GM12878 (cell line): ENCODE results near the gene RIC1. TPM values are rescaled to one million over a fixed set of nuclear protein-coding genes. Genes with fewer than 3 reads are reported as not detected.

ENCODE experiments used
- ATAC-seq: fragments of 200-7000 bp; cut with Tn5 transposase; 3 replicates; pipeline ENCODE4 v1.9.1; 2020; ENCODE audit warnings: mild to moderate bottlenecking, moderate library complexity
- BruUV-seq: library from RNA; stranded (reverse); fragments of 400-500 nt; replicated peaks from 2 replicates; lab custom pipeline; 2021; lab: Mats Ljungman, UMichigan
- CTCF ChIA-PET: fragments of 300-600 bp; sonication (Branson Sonifier 250); formaldehyde crosslinking; extraction: SDS; loops from one replicate; lab custom pipeline; 2021; ENCODE audit warnings: inconsistent platforms; lab: Yijun Ruan, JAX
- POLR2A ChIA-PET: fragments of 350-600 bp; formaldehyde crosslinking; extraction: SDS; loops from one replicate; lab custom pipeline; 2021; ENCODE audit warnings: inconsistent platforms; lab: Charles Lee
- RAD21 ChIA-PET: fragments of 300-600 bp; sonication (Branson Sonifier 250); formaldehyde crosslinking; loops from one replicate; lab custom pipeline; 2023; ENCODE audit warnings: antibody characterized with exemption; ENCODE audit not compliant: unreplicated experiment; lab: Charles Lee
- SMC1A ChIA-PET: fragments of 300-600 bp; sonication (Branson Sonifier 250); formaldehyde crosslinking; loops from one replicate; lab custom pipeline; 2023; ENCODE audit not compliant: unreplicated experiment, uncharacterized antibody; lab: Charles Lee
- DNase-seq: peaks from one replicate; pipeline ENCODE4 v3.0.0-alpha.2; 2011; ENCODE audit warnings: low read depth, low spot score
- FAIRE-seq: peaks from 3 replicates; lab custom pipeline; 2011; peaks lifted over from hg19 to GRCh38; lab: Jason Lieb, UNC
- H2AFZ ChIP-seq: 2 replicates; pipeline ENCODE4 v1.6.0; 2011; ENCODE audit warnings: low read depth, low read length, control low read depth; ENCODE audit not compliant: control insufficient read depth
- H3K27ac ChIP-seq: 2 replicates; pipeline ENCODE4 v1.5.1; 2011; ENCODE audit warnings: control low read depth; ENCODE audit not compliant: control insufficient read depth, insufficient read depth
- H3K27me3 ChIP-seq, 2 experiments: replicated peaks in 1 of 2; 2 replicates each; pipeline versions ENCODE4 v1.6.0 to v1.6.1; 2011; ENCODE audit warnings: low read length in 1 of 2; ENCODE audit not compliant: control insufficient read depth in 2 of 2, insufficient read depth in 2 of 2
- H3K36me3 ChIP-seq, 2 experiments: 2 replicates each; pipeline ENCODE4 v1.5.1; 2011; ENCODE audit warnings: low read length in 1 of 2; ENCODE audit not compliant: control insufficient read depth in 2 of 2, insufficient read depth in 2 of 2
- H3K4me1 ChIP-seq: 2 replicates; pipeline ENCODE4 v1.6.1; 2011; ENCODE audit warnings: mild to moderate bottlenecking, low read length, moderate library complexity, mixed read lengths; ENCODE audit not compliant: control insufficient read depth, insufficient read depth
- H3K4me2 ChIP-seq: 2 replicates; pipeline ENCODE4 v1.6.0; 2011; ENCODE audit warnings: control low read depth; ENCODE audit not compliant: control insufficient read depth, insufficient read depth
- H3K4me3 ChIP-seq: fragments of 200-600 bp; sonication (generic); 2 replicates; pipeline ENCODE4 v1.5.1; 2016
- H3K79me2 ChIP-seq: 2 replicates; pipeline ENCODE4 v1.6.0; 2011; ENCODE audit warnings: low read length; ENCODE audit not compliant: control insufficient read depth, insufficient read depth
- H3K9ac ChIP-seq: 2 replicates; pipeline ENCODE4 v1.8.0; 2011; ENCODE audit warnings: low read length, control low read depth, mixed read lengths; ENCODE audit not compliant: control insufficient read depth, insufficient read depth
- H3K9me3 ChIP-seq: replicated peaks from 3 replicates; pipeline ENCODE4 v1.5.1; 2011; ENCODE audit warnings: mild to moderate bottlenecking, low read length; ENCODE audit not compliant: control insufficient read depth, insufficient read depth
- H4K20me1 ChIP-seq: 2 replicates; pipeline ENCODE4 v1.6.0; 2011; ENCODE audit not compliant: control insufficient read depth, insufficient read depth
- BACH1 ChIP-seq: fragments of 450-650 bp; IDR thresholded peaks from 2 replicates; pipeline ENCODE4 v1.6.1; 2017; ENCODE audit warnings: mild to moderate bottlenecking, borderline replicate concordance
- BCL11A ChIP-seq: IDR thresholded peaks from 2 replicates; pipeline ENCODE4 v1.6.1; 2011; ENCODE audit warnings: low read depth, low read length
- BMI1 ChIP-seq: fragments of 450-650 bp; IDR thresholded peaks from 2 replicates; pipeline ENCODE4 v1.6.1; 2016; ENCODE audit warnings: mild to moderate bottlenecking, moderate library complexity, borderline replicate concordance
- CREM ChIP-seq: IDR thresholded peaks from 2 replicates; pipeline ENCODE4 v1.6.1; 2014; ENCODE audit warnings: antibody characterized with exemption, low read depth
- FOS ChIP-seq: IDR thresholded peaks from 3 replicates; pipeline ENCODE4 v1.6.1; 2011; ENCODE audit warnings: borderline replicate concordance; ENCODE audit not compliant: insufficient read length; ENCODE audit errors: extremely low read depth
- LARP7 ChIP-seq: fragments of 450-650 bp; IDR thresholded peaks from 2 replicates; pipeline ENCODE4 v1.6.1; 2017; ENCODE audit warnings: mild to moderate bottlenecking
- MEF2A ChIP-seq: IDR thresholded peaks from 2 replicates; pipeline ENCODE4 v1.6.1; 2011; ENCODE audit warnings: low read depth, mild to moderate bottlenecking, low read length, moderate library complexity; ENCODE audit not compliant: insufficient read depth
- NFIC ChIP-seq: IDR thresholded peaks from 2 replicates; pipeline ENCODE4 v1.6.1; 2012; ENCODE audit warnings: low read depth, mild to moderate bottlenecking, inconsistent platforms, low read length, moderate library complexity
- RUNX3 ChIP-seq: IDR thresholded peaks from 2 replicates; pipeline ENCODE4 v1.6.1; 2012; ENCODE audit warnings: low read length, inconsistent platforms
- TAF1 ChIP-seq: IDR thresholded peaks from 2 replicates; pipeline ENCODE4 v1.6.1; 2011; ENCODE audit warnings: mild to moderate bottlenecking, low read depth, low read length, borderline replicate concordance
- TCF3 ChIP-seq: IDR thresholded peaks from 2 replicates; pipeline ENCODE4 v1.6.1; 2012; ENCODE audit warnings: low read depth, mild to moderate bottlenecking, low read length, borderline replicate concordance; ENCODE audit not compliant: insufficient read depth
- TCF7 ChIP-seq: IDR thresholded peaks from 2 replicates; pipeline ENCODE4 v1.6.1; 2014; ENCODE audit warnings: antibody characterized with exemption, borderline replicate concordance
- WGBS: methylation state at CpG from one replicate; pipeline ENCODE4 v1.1.6; 2016; ENCODE audit warnings: low lambda C conversion rate; ENCODE audit not compliant: insufficient replicate concordance, insufficient coverage; ENCODE audit errors: missing lambda C conversion rate; 5-methylcytosine and 5-hydroxymethylcytosine counted together
- in situ Hi-C: fragments of 300-500 bp; cut with MboI; formaldehyde crosslinking; loops from 9 replicates; pipeline ENCODE4 v1.14.3; 2018; ENCODE audit warnings: mixed read lengths
- intact Hi-C: fragments of 100-400 bp; cut with micrococcal nuclease; formaldehyde crosslinking; loops from one replicate; pipeline ENCODE4 v1.14.2; 2022; ENCODE audit not compliant: unreplicated experiment
- polyA plus RNA-seq, 11 experiments: library from polyadenylated mRNA; depleted of rRNA in 4 of 11; unstranded in 6 of 11; stranded (reverse) in 5 of 11; fragments of >200 nt; fragmentation: Nextera tagmentation in 4 of 11; fragmentation: Illumina TruSeq in 1 of 11; extraction: Ambion mirVana in 4 of 11; extraction: Trizol in 1 of 11; gene quantifications; 1 replicate in 1 of 11; 2 replicates in 10 of 11; pipeline versions ENCODE4 v1.2.1 to v1.2.3, GENCODE V29; 2011 to 2016; ENCODE audit warnings: inconsistent platforms in 2 of 11, missing spikeins in 2 of 11, low read depth in 1 of 11
- total RNA-seq, 4 experiments: library from RNA; depleted of rRNA in 3 of 4; stranded (reverse); fragments of >200 nt in 3 of 4; fragmentation: Illumina TruSeq in 1 of 4; extraction: Trizol in 1 of 4; gene quantifications; 2 replicates each; pipeline versions ENCODE4 v1.2.1 to v1.2.3, GENCODE V29; 2013 to 2021
- TF ChIP-seq, protein P1 (sequence below): IDR thresholded peaks from 2 replicates; pipeline ENCODE4 v1.6.1; 2012; ENCODE audit warnings: mild to moderate bottlenecking, low read depth, low read length
- TF ChIP-seq, protein P2 (sequence below): IDR thresholded peaks from 2 replicates; pipeline ENCODE4 v1.6.1; 2011; ENCODE audit warnings: mild to moderate bottlenecking, low read depth, low read length, moderate library complexity; ENCODE audit not compliant: insufficient replicate concordance
- TF ChIP-seq, protein P3 (sequence below): IDR thresholded peaks from 2 replicates; pipeline ENCODE4 v1.6.1; 2012; ENCODE audit warnings: low read length, inconsistent platforms

RIC1 gene
- total and polyA plus RNA-seq, 10 of the 15 experiments (the other 5 are each of a cell fraction or from before 2014, with no cell fraction given): 6.2 to 59.8 (median 33.3) TPM

DNA sequence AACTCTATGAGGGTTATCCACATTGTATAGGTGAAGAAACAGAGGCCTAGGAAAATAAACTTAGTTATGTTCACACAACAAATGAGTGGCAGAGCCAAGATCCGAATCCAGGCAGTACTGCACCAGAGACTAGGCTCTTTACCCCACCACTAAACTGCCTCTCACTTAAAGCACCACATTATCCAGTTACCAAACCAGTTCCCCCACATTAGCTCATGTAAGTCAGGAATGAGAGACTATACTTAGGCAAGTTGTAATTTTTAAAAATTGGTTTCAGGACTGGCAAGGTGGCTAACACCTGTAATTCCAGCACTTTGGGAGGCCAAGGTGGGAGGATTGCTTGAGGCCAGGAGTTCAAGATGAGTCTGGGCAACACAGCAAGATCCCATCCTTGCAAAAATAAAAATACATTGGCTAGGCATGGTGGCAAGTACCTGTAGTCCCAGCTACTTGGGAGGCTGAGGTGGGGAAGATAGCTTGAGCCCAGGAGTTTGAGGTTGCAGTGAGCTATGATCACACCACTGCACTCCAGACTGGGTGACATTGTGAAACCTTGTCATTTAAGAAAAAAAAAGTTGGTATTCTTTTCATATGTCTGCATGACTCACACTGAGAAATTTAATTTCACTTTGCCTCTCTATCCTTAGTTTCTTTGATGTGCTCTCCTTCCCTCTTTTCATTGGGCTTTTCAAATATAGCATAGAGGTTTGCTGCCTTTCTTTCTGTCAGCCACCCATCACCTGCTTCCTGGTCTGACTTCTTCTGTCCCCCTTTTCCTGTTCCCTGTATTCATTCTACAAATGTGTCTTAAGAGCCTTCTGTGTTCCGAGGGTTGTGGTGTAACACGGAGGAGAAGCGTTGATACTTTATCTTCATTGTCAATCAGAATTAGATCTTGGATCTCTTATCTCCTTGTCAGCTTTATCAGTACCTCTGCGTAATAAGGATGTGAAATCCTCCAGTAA is 139.3 kb downstream of the RIC1 start:
- Histone ChIP-seq H2AFZ (no peak overlapping the region), H3K36me3 (peaks cover 11 to 66% of the 10 kb centered on the region in 2 experiments), H3K27ac (peak overlapping the region; percentile 66), H3K4me3 (no peak overlapping the region), H3K4me2 (peak overlapping the region; percentile 50), H3K79me2 (no peaks in the 10 kb centered on the region), H3K4me1 (peaks cover 28% of the 10 kb centered on the region), H3K9ac (no peak overlapping the region), H4K20me1 (no peaks in the 10 kb centered on the region), H3K9me3 (no peaks in the 10 kb centered on the region; the same call in 1 of the 3 replicates), H3K27me3 (no peaks in the 10 kb centered on the region)
- intact Hi-C loops (no loop called here), in situ Hi-C loops (no loop called here)
- ATAC-seq (peak; percentile 88), FAIRE-seq (peak; percentile 31), DNase-seq (peak; percentile 66)
- WGBS: 61% methylated on average over 5 of the region's 5 CpGs
- BruUV-seq: no TSS peak
- SMC1A ChIA-PET: interaction anchor here (0.8 to 1.8 kb wide), 7 partner anchors 10 to 84 kb away, joined by 3 to 6 read pairs (median 3); partner anchors contain the start of gene ERMP1
- POLR2A ChIA-PET: interaction anchor here (0.6 to 0.7 kb wide), 2 partner anchors 31 to 50 kb away, joined by 3 read pairs; no protein-coding TSS in a partner anchor
- RAD21 ChIA-PET: interaction anchor here (0.9 kb wide), 1 partner anchor 283 kb away, joined by 3 read pairs; no protein-coding TSS in a partner anchor
- CTCF ChIA-PET: interaction anchor here (0.6 to 2.2 kb wide), 2 partner anchors 12 to 390 kb away, joined by 3 to 5 read pairs; no protein-coding TSS in a partner anchor
- TF ChIP-seq NFIC: peak; percentile 55
- TF ChIP-seq, protein P1, sequence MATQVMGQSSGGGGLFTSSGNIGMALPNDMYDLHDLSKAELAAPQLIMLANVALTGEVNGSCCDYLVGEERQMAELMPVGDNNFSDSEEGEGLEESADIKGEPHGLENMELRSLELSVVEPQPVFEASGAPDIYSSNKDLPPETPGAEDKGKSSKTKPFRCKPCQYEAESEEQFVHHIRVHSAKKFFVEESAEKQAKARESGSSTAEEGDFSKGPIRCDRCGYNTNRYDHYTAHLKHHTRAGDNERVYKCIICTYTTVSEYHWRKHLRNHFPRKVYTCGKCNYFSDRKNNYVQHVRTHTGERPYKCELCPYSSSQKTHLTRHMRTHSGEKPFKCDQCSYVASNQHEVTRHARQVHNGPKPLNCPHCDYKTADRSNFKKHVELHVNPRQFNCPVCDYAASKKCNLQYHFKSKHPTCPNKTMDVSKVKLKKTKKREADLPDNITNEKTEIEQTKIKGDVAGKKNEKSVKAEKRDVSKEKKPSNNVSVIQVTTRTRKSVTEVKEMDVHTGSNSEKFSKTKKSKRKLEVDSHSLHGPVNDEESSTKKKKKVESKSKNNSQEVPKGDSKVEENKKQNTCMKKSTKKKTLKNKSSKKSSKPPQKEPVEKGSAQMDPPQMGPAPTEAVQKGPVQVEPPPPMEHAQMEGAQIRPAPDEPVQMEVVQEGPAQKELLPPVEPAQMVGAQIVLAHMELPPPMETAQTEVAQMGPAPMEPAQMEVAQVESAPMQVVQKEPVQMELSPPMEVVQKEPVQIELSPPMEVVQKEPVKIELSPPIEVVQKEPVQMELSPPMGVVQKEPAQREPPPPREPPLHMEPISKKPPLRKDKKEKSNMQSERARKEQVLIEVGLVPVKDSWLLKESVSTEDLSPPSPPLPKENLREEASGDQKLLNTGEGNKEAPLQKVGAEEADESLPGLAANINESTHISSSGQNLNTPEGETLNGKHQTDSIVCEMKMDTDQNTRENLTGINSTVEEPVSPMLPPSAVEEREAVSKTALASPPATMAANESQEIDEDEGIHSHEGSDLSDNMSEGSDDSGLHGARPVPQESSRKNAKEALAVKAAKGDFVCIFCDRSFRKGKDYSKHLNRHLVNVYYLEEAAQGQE: no peak
- TF ChIP-seq LARP7: no peak
- TF ChIP-seq TAF1: no peak
- no peak for TF ChIP-seq BACH1
- TF ChIP-seq BCL11A: no peak
- TF ChIP-seq FOS: no peak
- TF ChIP-seq, protein P2, sequence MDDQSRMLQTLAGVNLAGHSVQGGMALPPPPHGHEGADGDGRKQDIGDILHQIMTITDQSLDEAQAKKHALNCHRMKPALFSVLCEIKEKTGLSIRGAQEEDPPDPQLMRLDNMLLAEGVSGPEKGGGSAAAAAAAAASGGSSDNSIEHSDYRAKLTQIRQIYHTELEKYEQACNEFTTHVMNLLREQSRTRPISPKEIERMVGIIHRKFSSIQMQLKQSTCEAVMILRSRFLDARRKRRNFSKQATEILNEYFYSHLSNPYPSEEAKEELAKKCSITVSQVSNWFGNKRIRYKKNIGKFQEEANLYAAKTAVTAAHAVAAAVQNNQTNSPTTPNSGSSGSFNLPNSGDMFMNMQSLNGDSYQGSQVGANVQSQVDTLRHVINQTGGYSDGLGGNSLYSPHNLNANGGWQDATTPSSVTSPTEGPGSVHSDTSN: peak; percentile 29
- TF ChIP-seq, protein P3, sequence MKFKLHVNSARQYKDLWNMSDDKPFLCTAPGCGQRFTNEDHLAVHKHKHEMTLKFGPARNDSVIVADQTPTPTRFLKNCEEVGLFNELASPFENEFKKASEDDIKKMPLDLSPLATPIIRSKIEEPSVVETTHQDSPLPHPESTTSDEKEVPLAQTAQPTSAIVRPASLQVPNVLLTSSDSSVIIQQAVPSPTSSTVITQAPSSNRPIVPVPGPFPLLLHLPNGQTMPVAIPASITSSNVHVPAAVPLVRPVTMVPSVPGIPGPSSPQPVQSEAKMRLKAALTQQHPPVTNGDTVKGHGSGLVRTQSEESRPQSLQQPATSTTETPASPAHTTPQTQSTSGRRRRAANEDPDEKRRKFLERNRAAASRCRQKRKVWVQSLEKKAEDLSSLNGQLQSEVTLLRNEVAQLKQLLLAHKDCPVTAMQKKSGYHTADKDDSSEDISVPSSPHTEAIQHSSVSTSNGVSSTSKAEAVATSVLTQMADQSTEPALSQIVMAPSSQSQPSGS: peak; percentile 65; the same call in 1 of the 2 replicates
- peak; percentile 90 for TF ChIP-seq TCF7
- TF ChIP-seq TCF3: no peak
- peak; percentile 68 for TF ChIP-seq CREM
- peak; percentile 58 for TF ChIP-seq RUNX3
- no peak for TF ChIP-seq BMI1
- peak; percentile 68; the same call in 1 of the 2 replicates for TF ChIP-seq MEF2A
